ENCODE measurements around the gene HIRIP3. TPM values are rescaled to one million over a fixed set of nuclear protein-coding genes. Genes with fewer than 3 reads are reported as not detected.
A peak's percentile ranks its signal among the peaks of the same experiment; 100 is the strongest.

Gene HIRIP3
- polyA plus RNA-seq, 1 of the 3 experiments (the other 2 are of a cell fraction), result 18.9 TPM

DNA sequence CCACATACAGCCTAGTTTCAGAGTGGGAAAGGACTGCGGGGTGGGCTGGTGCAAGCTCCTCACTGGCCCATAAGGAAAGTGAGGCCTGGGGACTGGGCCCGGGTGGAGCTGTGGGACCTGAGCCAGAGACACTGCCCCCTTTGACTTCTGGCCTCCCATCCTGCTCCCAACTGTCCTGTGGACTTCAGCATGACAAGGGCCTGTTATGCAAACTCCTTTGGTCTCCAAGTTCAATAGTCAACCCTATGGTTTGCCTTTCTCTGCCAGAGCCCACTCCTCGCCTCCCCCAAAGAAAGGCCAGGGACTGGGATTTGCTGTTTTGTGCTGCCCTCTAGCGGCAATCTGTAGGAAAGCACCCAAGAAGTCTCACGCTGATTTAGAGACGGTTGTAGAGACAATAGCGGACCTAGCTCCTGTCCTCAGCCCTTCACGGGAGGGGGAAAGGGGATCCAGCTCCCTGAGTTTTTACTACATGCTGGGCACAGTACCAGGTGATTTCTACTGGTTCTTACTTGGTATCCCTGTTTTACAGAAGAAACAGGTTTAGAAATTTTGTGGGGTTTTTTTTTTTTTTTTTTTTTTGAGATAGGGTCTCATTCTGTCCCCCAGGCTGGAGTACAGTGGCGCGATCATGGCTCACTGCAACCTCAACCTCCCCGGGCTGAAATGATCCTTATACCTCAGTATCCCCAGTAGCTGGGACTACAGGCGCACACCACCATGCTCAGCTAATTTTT, 36.8 kb upstream of the HIRIP3 start (continued):
- TF ChIP-seq SMC3 (IDR thresholded peaks at IDR 0.05; ENCODE audit: low read depth, low read length) (peak; percentile 49), POLR2AphosphoS5 (IDR thresholded peaks at IDR 0.05; ENCODE audit: low read depth, low read length) (no peak), JUND (IDR thresholded peaks at IDR 0.05) (no peak), EP300 (IDR thresholded peaks at IDR 0.05; ENCODE audit: borderline replicate concordance in 1 of 2, low read depth in 1 of 2, low read length in 1 of 2) (no peak), FOSL2 (IDR thresholded peaks at IDR 0.05; ENCODE audit: borderline replicate concordance, low read depth) (no peak)
- TF ChIP-seq, protein P1, sequence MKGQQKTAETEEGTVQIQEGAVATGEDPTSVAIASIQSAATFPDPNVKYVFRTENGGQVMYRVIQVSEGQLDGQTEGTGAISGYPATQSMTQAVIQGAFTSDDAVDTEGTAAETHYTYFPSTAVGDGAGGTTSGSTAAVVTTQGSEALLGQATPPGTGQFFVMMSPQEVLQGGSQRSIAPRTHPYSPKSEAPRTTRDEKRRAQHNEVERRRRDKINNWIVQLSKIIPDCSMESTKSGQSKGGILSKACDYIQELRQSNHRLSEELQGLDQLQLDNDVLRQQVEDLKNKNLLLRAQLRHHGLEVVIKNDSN (IDR thresholded peaks at IDR 0.05; ENCODE audit: borderline replicate concordance, low read depth), result no peak

- Histone ChIP-seq H3K36me3 (replicated peaks in 1 of 2; ENCODE audit: control insufficient read depth in 1 of 2, insufficient read depth in 2 of 2, low read length in 1 of 2) (no peaks in the 10 kb centered on the region), H3K4me3 (ENCODE audit: low read depth in 2 of 2, low read length in 1 of 2) (peak overlapping the region; percentile 44 to 51; a peak in 3 of 4 replicates), H3K9ac (peak overlapping the region; percentile 19; the same call in 1 of the 2 replicates), H3K4me1 (ENCODE audit: control insufficient read depth in 1 of 2, insufficient read depth in 2 of 2, low read depth in 1 of 2, low read length in 1 of 2) (peaks cover 6 to 28% of the 10 kb centered on the region in 2 experiments; a peak in 2 of 4 replicates), H3K4me2 (peak overlapping the region; percentile 86), H3K27ac (ENCODE audit: low read depth in 2 of 2, low read length in 1 of 2) (peak overlapping the region in 1 of 2 experiments; percentile 83; a peak in 2 of 4 replicates), H3K9me3 (no peaks in the 10 kb centered on the region), H2AFZ (ENCODE audit: low read depth) (peak overlapping the region; percentile 69; the same call in 1 of the 2 replicates), H3K79me2 (ENCODE audit: insufficient read depth) (no peaks in the 10 kb centered on the region), H3K27me3 (ENCODE audit: insufficient read depth) (no peaks in the 10 kb centered on the region), H3F3A (replicated peaks; ENCODE audit: insufficient read depth) (no peaks in the 10 kb centered on the region), H4K20me1 (ENCODE audit: insufficient read depth) (no peaks in the 10 kb centered on the region), H3K9me2 (no peaks in the 10 kb centered on the region)
- ChIA-PET CTCF (interaction anchor here (0.6 to 3.9 kb wide), 47 partner anchors 9 to 850 kb away, joined by 3 to 43 read pairs (median 5); partner anchors contain the start of genes ALDOA, ASPHD1, C16orf92 and CDIPT), POLR2A (interaction anchor here (1.1 to 2.3 kb wide), 6 partner anchors 8 to 152 kb away, joined by 3 to 12 read pairs (median 5); partner anchors contain the start of genes ALDOA, C16orf92, CORO1A and SEZ6L2)
- TF ChIP-seq SMC3 (IDR thresholded peaks at IDR 0.05; ENCODE audit: low read depth, low read length), result no peak
- no peak for TF ChIP-seq GATA2 (CRISPR knock-in tag; IDR thresholded peaks at IDR 0.05)
- no peak for TF ChIP-seq NRF1 (IDR thresholded peaks at IDR 0.05; ENCODE audit: low read depth, low read length)
- no peak for TF ChIP-seq RAD21 (IDR thresholded peaks at IDR 0.05; ENCODE audit: low read length)
- TF ChIP-seq GABPA (IDR thresholded peaks at IDR 0.05; ENCODE audit: low read depth), result no peak
- no peak for TF ChIP-seq IRF3 (IDR thresholded peaks at IDR 0.05; ENCODE audit: low read depth, low read length)
- no peak for TF ChIP-seq USF2 (IDR thresholded peaks at IDR 0.05; ENCODE audit: borderline replicate concordance, low read depth, low read length)
- DNase-seq, result no peak
- 41% methylated on average over 9 of the region's 11 CpGs for WGBS (ENCODE audit: low lambda C conversion rate)
Measured at GRCh38 chr16:30031477-30031918, 36.1 kb upstream of the HIRIP3 start.
